Activated gamma-delta T cell (primary cell): Measurements from ENCODE around the gene NUP62.
A peak's percentile ranks its signal among the peaks of the same experiment; 100 is the strongest.
"Not testable (repeated sequence)": the region's sequence is repeated elsewhere in the genome, so short reads cannot be mapped to it uniquely, and the experiment has no call there.

Experiments
- DNase-seq: peaks from one replicate; lab custom pipeline; 2025; lab: John Stamatoyannopoulos, UW

NUP62 gene

GRCh38 chr19:49951806-49952478, 22.6 kb upstream of the NUP62 start:
- DNase-seq: no peak

- no peak for DNase-seq
Observed at GRCh38 chr19:49950956-49951526, 21.7 kb upstream of the NUP62 start.

GRCh38 chr19:49950590-49950948, 21.3 kb upstream of the NUP62 start:
- DNase-seq: no peak

- DNase-seq: no peak
Observed at GRCh38 chr19:49949742-49950589, 20.7 kb upstream of the NUP62 start.

GRCh38 chr19:49946415-49946814, 17.1 kb upstream of the NUP62 start:
- DNase-seq: no peak

- not testable (repeated sequence) for DNase-seq
Observed at GRCh38 chr19:49944567-49944966, 15.3 kb upstream of the NUP62 start.

GRCh38 chr19:49940482-49940791, 11.1 kb upstream of the NUP62 start:
- no peak for DNase-seq

- no peak for DNase-seq
Observed at GRCh38 chr19:49939721-49940481, 10.6 kb upstream of the NUP62 start.

GRCh38 chr19:49938662-49939061, 9.4 kb upstream of the NUP62 start:
- no peak for DNase-seq

- DNase-seq: peak; percentile 58
Observed at GRCh38 chr19:49937750-49938381, 8.6 kb upstream of the NUP62 start.

GRCh38 chr19:49936549-49936948, 7.2 kb upstream of the NUP62 start:
- DNase-seq: no peak

GRCh38 chr19:49933643-49934042, 4.3 kb upstream of the NUP62 start:
- no peak for DNase-seq

- peak; percentile 30 for DNase-seq
Observed at GRCh38 chr19:49932731-49933131, 3.4 kb upstream of the NUP62 start.

- DNase-seq: no peak
Observed at GRCh38 chr19:49932041-49932451, 2.7 kb upstream of the NUP62 start.

- DNase-seq: no peak
Observed at GRCh38 chr19:49931293-49932040, 2.2 kb upstream of the NUP62 start.

- DNase-seq: no peak
Observed at GRCh38 chr19:49930483-49931011, 1.2 kb upstream of the NUP62 start.

- DNase-seq: peak; percentile 74
Observed at GRCh38 chr19:49929611-49930482, 543 bp upstream of the NUP62 start.

GRCh38 chr19:49927526-49928264, 1.6 kb downstream of the NUP62 start:
- DNase-seq: no peak

- no peak for DNase-seq
Observed at GRCh38 chr19:49926515-49926914, 2.8 kb downstream of the NUP62 start.
